Retina (tissue), 1 donor: Measurements from ENCODE around the gene TOX3.

Experiments
- DNase-seq: peaks from one replicate; pipeline ENCODE4 v3.0.0-alpha.2; 2016

The TOX3 gene

GRCh38 chr16:52535076-52535475 is 11.9 kb downstream of the TOX3 start:
- no peak for DNase-seq

GRCh38 chr16:52533296-52533695 is 13.6 kb downstream of the TOX3 start:
- no peak for DNase-seq

DNA sequence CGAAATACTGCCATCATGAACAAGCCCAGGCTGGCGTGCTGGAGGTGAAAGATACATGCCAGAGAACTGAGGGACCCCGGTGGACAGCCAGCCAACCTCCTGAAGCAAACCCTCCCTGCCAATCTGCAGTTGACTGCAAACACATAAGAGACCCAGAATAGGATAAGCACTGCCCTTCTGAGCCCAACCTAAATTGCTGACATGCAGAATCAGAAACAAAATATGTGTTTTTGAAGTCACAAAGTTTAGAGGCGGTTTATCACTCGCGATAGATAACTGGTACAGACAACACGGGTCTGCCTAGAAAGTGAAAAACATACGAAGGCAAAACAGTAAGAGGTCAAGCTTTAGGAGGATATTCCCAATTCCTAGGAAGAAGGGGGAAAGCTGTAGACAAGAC is 14.6 kb downstream of the TOX3 start:
- no peak for DNase-seq

GRCh38 chr16:52529226-52529625 is 17.7 kb downstream of the TOX3 start:
- no peak for DNase-seq

GRCh38 chr16:52528393-52529065 is 18.4 kb downstream of the TOX3 start:
- no peak for DNase-seq

DNA sequence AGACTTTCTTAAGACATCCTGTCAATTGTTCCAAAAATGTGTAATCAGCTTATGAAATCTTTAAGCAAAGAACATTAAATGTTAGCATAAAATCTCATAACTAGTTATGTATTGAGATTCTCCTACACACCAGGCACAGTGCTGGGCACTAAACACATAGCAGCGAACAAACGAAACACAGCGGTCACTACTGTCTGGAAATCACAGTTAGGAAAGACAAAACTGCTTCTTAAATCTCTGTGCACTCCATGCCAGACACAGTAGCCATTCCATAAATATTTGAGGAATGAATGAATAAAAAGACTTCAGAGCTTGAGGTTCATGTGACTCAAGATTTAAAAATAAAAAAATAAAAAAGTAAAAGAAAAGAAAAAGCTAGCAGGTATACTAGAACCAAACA is 20.1 kb downstream of the TOX3 start:
- no peak for DNase-seq

- DNase-seq, result no peak
Measured at GRCh38 chr16:52526116-52526828, 20.7 kb downstream of the TOX3 start.

DNA sequence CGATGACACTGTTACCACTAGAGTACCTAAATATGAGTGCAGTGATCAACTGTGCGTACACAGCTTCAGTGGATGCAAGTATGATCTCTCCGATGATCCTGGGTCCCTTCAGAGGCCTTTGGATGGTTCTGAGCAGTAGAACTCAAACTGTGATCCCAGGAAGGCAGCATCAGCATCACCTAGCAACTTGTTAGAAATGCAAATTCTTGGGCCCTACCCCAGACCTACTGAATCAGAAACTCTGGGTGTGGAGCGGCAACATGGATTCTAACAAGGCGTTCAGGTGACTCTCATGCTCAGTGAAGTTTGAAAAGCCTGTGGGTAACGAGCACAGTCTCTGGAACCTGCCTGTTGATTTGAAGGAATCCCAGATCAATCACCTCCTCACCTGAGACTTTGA is 25.4 kb downstream of the TOX3 start:
- DNase-seq, result no peak

- no peak for DNase-seq
Measured at GRCh38 chr16:52518884-52519283, 28.1 kb downstream of the TOX3 start.

GRCh38 chr16:52515068-52515671 is 31.8 kb downstream of the TOX3 start:
- no peak for DNase-seq

- no peak for DNase-seq
Measured at GRCh38 chr16:52512297-52512987, 34.5 kb downstream of the TOX3 start.

DNA sequence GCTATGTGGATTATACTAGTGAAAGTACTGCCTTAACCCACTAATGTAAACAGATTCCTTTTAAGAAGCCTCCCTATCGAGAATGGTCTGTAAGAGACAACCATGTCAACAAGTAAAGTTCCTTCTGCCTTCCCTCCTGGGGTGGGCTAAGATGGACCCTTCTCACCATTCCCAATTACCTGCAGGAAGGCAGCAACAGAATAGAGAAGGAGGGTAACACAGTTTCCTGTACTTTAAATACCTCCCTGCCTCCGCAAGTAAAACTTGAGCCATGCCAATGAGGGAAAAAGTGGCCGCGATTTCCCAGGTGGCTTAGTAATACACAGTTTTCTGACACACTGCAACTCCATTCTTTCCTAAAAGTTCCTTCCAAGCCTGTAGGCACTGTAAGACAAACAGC is 45.2 kb downstream of the TOX3 start:
- DNase-seq, result no peak

DNA sequence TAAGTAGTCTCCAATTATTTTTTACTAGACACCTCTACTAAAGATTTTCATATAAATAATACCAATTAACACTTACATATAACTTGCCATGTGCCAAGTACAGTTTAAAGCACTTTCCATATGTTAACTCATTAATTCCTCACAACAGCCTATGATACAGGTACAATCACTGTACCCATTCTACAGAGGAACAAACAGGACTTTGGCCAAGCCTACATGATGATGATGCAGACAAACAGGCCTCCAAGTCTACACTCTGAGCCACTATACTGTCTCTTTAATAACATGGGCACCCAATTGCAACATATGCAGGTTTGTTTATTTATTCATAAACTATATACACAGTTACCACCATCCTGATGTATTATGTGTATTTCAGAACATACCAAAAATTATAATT is 46.0 kb downstream of the TOX3 start:
- no peak for DNase-seq

DNA sequence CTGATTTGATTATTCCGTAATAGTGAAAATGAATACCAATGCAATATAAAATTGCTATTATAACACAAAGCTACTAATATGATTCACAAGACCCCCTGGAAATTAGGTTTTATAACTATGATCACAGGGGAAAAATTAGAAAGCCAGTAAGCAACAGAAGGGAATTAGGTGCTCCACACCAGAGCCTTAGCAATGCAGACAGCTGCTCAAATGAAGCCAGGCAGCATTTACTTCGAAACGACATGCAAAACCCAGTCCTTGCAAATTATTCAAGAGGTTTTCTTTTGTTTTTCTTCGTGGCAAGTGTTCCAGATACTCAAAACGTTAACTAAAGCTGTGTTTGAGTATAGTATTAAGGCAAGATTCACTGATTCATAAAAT is 47.9 kb downstream of the TOX3 start:
- no peak for DNase-seq

DNA sequence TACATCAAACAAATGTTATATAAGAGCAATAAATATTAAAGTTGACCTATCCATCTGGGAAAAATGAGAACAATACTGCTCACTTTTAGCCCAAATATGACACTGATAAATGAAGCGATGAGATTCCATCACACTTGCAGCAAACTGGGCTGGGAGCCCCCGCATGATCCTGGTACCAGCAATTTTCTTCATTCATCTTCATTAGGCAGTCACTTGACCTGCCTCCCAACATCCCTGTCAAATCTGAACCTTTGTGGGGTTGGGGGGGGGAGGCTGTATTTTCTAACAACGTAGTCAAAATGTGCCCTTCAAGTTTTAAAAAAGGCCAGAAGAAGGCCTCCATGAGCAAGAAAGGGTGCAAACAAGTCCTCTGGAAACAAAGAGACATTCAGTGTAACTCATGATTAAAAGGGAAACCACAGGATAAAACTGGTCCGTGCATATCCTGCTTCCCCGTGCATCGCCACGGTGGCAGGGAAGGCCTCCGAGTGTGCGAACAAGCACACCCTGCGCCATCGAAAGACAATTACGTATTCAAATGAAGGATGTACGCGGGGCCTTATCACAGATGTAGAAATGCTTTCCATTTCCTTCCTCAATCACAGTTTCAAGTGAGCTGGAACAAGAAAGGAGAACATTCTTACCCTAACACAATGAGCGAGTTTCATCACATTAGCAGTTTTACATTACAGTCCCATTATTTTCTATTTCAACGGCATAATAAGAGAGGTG is 48.4 kb downstream of the TOX3 start:
- DNase-seq, result peak; percentile 36

DNA sequence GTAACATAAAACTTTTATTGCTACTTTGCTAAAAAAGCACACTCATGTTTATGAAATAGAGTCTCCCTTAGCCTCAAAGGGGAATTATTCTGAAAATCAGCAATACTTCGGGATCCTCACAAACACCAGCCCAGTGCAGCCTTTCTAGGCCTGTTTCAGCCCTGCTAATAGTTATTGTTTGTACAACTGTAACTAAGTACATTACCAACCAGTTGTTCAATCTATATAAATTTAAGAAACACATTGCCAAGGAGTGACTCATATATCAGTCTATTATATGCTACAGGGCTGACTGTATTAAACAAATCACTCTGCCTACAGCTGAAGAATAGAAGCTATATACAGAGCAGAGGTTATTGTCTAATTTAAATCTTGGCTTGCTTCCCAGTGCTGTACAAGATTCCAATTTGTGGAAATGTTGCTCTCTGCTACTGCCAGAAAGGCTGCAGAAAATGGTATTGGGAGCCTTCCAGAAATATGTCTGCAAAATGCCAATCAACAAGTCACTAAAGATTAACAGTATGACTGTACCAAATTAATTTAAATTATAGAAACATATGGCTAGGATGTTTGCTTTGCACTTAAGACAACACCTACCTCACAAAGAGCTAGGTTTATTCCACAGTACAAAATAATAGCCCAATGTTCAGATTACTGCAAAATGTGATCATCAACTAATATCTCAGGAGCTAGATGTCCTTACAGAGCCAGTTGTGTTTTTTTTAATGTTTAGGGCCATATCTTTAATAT is 49.7 kb downstream of the TOX3 start:
- no peak for DNase-seq

DNA sequence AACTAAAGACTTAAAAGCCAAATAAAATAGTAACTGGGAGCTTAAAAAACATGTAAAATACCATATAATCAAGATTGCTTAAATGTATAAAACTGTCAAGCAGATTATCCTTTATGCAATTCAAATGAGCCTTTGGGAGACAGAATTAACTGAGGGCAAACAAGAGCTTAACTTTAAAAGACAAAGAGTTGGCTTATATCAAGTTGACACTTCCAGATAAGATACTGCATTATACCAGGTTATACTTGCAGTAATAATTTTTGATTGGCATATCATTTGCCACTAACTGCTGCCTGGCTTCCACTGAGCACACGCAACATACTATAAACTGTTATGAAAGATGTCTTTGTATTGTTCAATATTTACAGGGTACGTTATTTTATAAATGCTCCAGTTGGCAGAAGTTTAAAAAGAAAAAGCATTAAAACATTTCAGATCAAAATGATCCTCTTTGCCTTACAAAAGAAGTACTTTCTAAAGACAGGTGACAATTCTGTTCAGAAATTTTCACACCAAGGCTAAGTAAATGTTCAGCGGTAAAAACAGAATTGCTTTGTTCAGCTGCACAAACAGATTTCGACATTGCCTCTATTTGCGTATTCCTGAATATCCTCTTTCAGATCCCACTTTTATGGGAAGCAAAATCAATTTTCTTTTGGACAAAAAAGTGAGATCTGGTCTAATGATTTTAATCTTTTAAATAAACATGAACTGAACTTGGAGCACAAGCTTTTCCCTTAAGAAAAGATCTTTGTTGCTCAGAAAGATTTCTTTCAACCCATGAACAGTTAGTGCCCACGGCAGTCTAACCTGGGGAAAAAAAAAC is 50.7 kb downstream of the TOX3 start:
- no peak for DNase-seq

DNA sequence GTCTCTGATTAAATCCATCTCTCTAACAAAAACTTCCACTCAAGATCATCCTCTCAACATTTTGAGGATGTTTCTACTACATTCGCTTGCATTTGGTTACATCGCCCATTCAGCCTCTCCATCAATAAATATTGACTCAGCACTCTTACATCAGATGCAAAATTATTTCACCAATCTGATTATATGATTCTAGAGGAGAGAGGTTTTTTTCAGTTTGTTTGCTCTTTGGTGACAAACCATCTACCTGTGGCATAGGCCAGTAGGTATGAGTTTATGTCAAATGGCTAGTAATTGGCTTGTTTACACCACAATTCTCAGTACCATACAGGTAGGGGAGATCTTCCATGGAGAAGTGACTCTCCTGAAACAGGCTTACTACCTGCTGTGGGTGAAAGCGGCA is 52.3 kb downstream of the TOX3 start:
- DNase-seq, result no peak

GRCh38 chr16:52494145-52494544 is 52.8 kb downstream of the TOX3 start:
- no peak for DNase-seq

GRCh38 chr16:52492789-52493357 is 54.1 kb downstream of the TOX3 start:
- DNase-seq, result no peak

DNA sequence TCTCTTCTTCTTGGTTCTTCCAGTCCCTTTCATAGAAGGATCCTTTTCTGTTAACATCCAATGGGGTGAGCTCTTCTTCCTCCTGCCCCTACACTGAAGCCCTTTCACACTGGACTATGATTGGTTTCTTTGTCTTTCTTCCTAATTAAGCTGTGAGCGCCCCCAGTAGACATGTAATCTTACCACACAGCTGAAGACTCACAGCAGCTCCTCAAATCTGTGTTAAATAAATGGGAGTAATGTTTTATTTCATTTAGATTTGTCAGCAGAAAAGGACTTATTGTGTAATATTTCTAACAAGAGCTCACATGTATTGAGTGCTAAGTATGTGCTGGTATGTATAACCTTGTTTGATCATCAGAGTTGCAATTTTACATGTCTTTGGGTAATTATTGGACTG is 55.7 kb downstream of the TOX3 start:
- no peak for DNase-seq
